Measurements from ENCODE around the gene ITPR3.

DNA sequence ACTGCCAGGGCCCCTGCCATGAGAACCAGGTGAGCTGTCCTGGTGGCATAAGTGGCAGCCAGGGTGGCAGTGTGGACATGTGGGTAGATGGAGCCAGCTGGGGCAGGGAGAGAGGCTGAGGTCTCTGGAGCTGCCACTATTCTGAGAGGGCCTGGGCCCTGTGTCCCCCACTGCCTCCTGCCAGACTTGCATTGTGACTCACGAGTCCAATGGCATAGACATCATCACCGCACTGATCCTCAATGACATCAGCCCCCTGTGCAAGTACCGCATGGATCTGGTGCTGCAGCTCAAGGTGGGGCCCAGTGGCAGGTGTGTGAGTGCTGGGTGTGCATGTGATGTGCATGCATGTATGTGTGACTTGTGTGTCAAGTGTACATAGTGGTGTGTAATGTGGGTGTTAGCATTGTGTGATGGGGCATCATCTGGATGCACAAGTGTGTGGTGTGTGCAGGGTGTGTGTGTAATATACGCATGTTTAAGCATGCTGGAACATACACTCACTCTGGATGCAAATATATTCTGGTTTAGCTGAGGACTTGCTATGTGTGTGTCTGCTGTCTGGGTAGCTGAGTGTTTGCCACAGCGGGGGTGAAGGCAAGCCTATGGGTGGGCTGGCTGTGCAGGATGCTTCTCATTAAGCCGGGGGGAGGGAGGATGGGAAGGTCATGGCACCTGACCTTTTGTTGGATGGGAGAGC lies 65.3 kb downstream of the ITPR3 start:
- TF ChIP-seq, protein P1, sequence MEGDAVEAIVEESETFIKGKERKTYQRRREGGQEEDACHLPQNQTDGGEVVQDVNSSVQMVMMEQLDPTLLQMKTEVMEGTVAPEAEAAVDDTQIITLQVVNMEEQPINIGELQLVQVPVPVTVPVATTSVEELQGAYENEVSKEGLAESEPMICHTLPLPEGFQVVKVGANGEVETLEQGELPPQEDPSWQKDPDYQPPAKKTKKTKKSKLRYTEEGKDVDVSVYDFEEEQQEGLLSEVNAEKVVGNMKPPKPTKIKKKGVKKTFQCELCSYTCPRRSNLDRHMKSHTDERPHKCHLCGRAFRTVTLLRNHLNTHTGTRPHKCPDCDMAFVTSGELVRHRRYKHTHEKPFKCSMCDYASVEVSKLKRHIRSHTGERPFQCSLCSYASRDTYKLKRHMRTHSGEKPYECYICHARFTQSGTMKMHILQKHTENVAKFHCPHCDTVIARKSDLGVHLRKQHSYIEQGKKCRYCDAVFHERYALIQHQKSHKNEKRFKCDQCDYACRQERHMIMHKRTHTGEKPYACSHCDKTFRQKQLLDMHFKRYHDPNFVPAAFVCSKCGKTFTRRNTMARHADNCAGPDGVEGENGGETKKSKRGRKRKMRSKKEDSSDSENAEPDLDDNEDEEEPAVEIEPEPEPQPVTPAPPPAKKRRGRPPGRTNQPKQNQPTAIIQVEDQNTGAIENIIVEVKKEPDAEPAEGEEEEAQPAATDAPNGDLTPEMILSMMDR (IDR thresholded peaks at IDR 0.05; ENCODE audit: low read length), result no peak
- TF ChIP-seq EZH2 (IDR thresholded peaks at IDR 0.05; ENCODE audit: borderline replicate concordance, low read length), result no peak
